Activated CD4-positive, CD25-positive, alpha-beta regulatory T cell treated with anti-CD3 and anti-CD28 coated beads, Interleukin-2, amount 50 U/mL, for 24 hours (primary cell): ENCODE data around the gene TBCD.
"Not testable (repeated sequence)": the region's sequence is repeated elsewhere in the genome, so short reads cannot be mapped to it uniquely, and the experiment has no call there.

Experiments used
- ATAC-seq, 2 donors: fragments of 150-1000 bp; cut with Tn5 transposase; one replicate each; pipeline ENCODE4 v1.10.0; 2021; ENCODE audit warnings: mild to moderate bottlenecking in 1 of 2, moderate library complexity in 1 of 2

Gene TBCD

GRCh38 chr17:82767041-82767754 is 15.3 kb downstream of the TBCD start:
- ATAC-seq = no peak

GRCh38 chr17:82769041-82769440 is 17.2 kb downstream of the TBCD start:
- ATAC-seq = no peak

- no peak for ATAC-seq
These were observed 20.2 kb downstream of the TBCD start for GRCh38 chr17:82772026-82772425.

GRCh38 chr17:82774456-82774855 is 22.6 kb downstream of the TBCD start:
- ATAC-seq = not testable (repeated sequence)

GRCh38 chr17:82775001-82775823 is 23.3 kb downstream of the TBCD start:
- ATAC-seq = no peak

- peak in 1 of 2 donors; percentile 41 for ATAC-seq
These were observed 24.6 kb downstream of the TBCD start for GRCh38 chr17:82776454-82776853.

GRCh38 chr17:82777778-82778375 is 26.0 kb downstream of the TBCD start:
- ATAC-seq = not testable (repeated sequence)

GRCh38 chr17:82779541-82779940 is 27.7 kb downstream of the TBCD start:
- no peak for ATAC-seq

GRCh38 chr17:82780195-82780594 is 28.3 kb downstream of the TBCD start:
- no peak for ATAC-seq

GRCh38 chr17:82780971-82781893 is 29.4 kb downstream of the TBCD start:
- no peak for ATAC-seq

- ATAC-seq = peak; percentile 99 to 100
These were observed 30.0 kb downstream of the TBCD start for GRCh38 chr17:82781894-82782274.

- no peak for ATAC-seq
These were observed 30.9 kb downstream of the TBCD start for GRCh38 chr17:82782657-82783207.

- ATAC-seq = no peak
These were observed 31.6 kb downstream of the TBCD start for GRCh38 chr17:82783498-82783897.

- not testable (repeated sequence) for ATAC-seq
These were observed 33.7 kb downstream of the TBCD start for GRCh38 chr17:82785581-82785980.

- no peak for ATAC-seq
These were observed 34.6 kb downstream of the TBCD start for GRCh38 chr17:82786427-82786826.

GRCh38 chr17:82787081-82787848 is 35.4 kb downstream of the TBCD start:
- no peak for ATAC-seq

GRCh38 chr17:82788206-82789001 is 36.5 kb downstream of the TBCD start:
- no peak for ATAC-seq

- ATAC-seq = no peak
These were observed 37.3 kb downstream of the TBCD start for GRCh38 chr17:82789051-82789592.

- ATAC-seq = no peak
These were observed 37.9 kb downstream of the TBCD start for GRCh38 chr17:82789806-82790205.

- ATAC-seq = no peak
These were observed 38.5 kb downstream of the TBCD start for GRCh38 chr17:82790391-82790790.
